IMR-90 (cell line): ENCODE measurements around the gene CYB561D2. TPM values are rescaled to one million over a fixed set of nuclear protein-coding genes. Genes with fewer than 3 reads are reported as not detected.

Experiments used
- ATAC-seq: fragments of 200-7000 bp; cut with Tn5 transposase; 2 replicates; pipeline ENCODE4 v1.9.1; 2020; ENCODE audit warnings: low read depth, mild to moderate bottlenecking, moderate library complexity
- BruUV-seq: library from RNA; stranded (reverse); fragments of 400-500 nt; replicated peaks from 2 replicates; lab custom pipeline; 2021; lab: Mats Ljungman, UMichigan
- CTCF ChIA-PET: fragments of 300-600 bp; formaldehyde crosslinking; extraction: SDS; loops from one replicate; lab custom pipeline; 2021; ENCODE audit warnings: antibody characterized with exemption; lab: Yijun Ruan, JAX
- POLR2A ChIA-PET: fragments of 300-600 bp; sonication (Branson Sonifier 250); formaldehyde crosslinking; loops from one replicate; lab custom pipeline; 2022; ENCODE audit warnings: antibody characterized with exemption; ENCODE audit not compliant: unreplicated experiment; lab: Charles Lee
- DNase-seq: peaks from one replicate; pipeline ENCODE4 v3.0.0; 2013
- H2AFZ ChIP-seq: replicated peaks from 2 replicates; pipeline ENCODE3; 2013; ENCODE audit warnings: low read length, mild to moderate bottlenecking; ENCODE audit not compliant: poor library complexity
- H2AK5ac ChIP-seq: 2 replicates; pipeline ENCODE4 v1.6.1; 2013; ENCODE audit warnings: low read depth, low read length, inconsistent platforms
- H2AK9ac ChIP-seq: replicated peaks from 2 replicates; pipeline ENCODE3; 2013; ENCODE audit warnings: mild to moderate bottlenecking, low read depth, low read length, moderate library complexity; ENCODE audit not compliant: poor library complexity
- H2BK120ac ChIP-seq: 2 replicates; pipeline ENCODE4 v1.6.1; 2013; ENCODE audit warnings: low read depth, low read length, inconsistent platforms
- H2BK15ac ChIP-seq: 3 replicates; pipeline ENCODE4 v1.6.1; 2013; ENCODE audit warnings: low read depth, low read length, inconsistent platforms
- H2BK20ac ChIP-seq: 2 replicates; pipeline ENCODE4 v1.6.1; 2013; ENCODE audit warnings: low read depth, mild to moderate bottlenecking, inconsistent platforms, low read length, moderate library complexity
- H2BK5ac ChIP-seq: 2 replicates; pipeline ENCODE4 v1.6.1; 2013; ENCODE audit warnings: mild to moderate bottlenecking, low read depth, low read length, inconsistent platforms; ENCODE audit not compliant: poor library complexity, severe bottlenecking
- H3K14ac ChIP-seq: replicated peaks from 2 replicates; pipeline ENCODE4 v1.6.1; 2013; ENCODE audit warnings: low read depth, low read length, inconsistent platforms
- H3K18ac ChIP-seq: 2 replicates; pipeline ENCODE4 v1.6.1; 2013; ENCODE audit warnings: low read depth, low read length, control low read depth
- H3K23ac ChIP-seq: 2 replicates; pipeline ENCODE4 v1.6.1; 2013; ENCODE audit warnings: low read depth, low read length, inconsistent platforms
- H3K27ac ChIP-seq: 2 replicates; pipeline ENCODE4 v1.5.1; 2013; ENCODE audit warnings: mild to moderate bottlenecking, control low read depth, low read length; ENCODE audit not compliant: insufficient read depth
- H3K27me3 ChIP-seq: 2 replicates; pipeline ENCODE4 v1.6.1; 2013; ENCODE audit warnings: low read length; ENCODE audit not compliant: control insufficient read depth, insufficient read depth
- H3K36me3 ChIP-seq: 2 replicates; pipeline ENCODE4 v1.6.1; 2013; ENCODE audit warnings: low read length, mixed read lengths; ENCODE audit not compliant: control insufficient read depth, insufficient read depth
- H3K4ac ChIP-seq: 2 replicates; pipeline ENCODE4 v1.6.1; 2013; ENCODE audit warnings: low read depth, low read length, inconsistent platforms
- H3K4me1 ChIP-seq: 2 replicates; pipeline ENCODE4 v1.6.1; 2013; ENCODE audit warnings: low read length, mixed read lengths; ENCODE audit not compliant: control insufficient read depth, insufficient read depth
- H3K4me2 ChIP-seq: 2 replicates; pipeline ENCODE4 v1.6.1; 2013; ENCODE audit warnings: low read depth, mild to moderate bottlenecking, control low read depth, low read length, moderate library complexity
- H3K4me3 ChIP-seq: 2 replicates; pipeline ENCODE4 v1.5.1; 2013; ENCODE audit warnings: low read depth, mild to moderate bottlenecking, control low read depth, low read length, moderate library complexity; ENCODE audit not compliant: insufficient read depth
- H3K56ac ChIP-seq: 2 replicates; pipeline ENCODE4 v1.6.1; 2013; ENCODE audit warnings: low read length, inconsistent platforms; ENCODE audit not compliant: insufficient read depth; ENCODE audit errors: extremely low read depth
- H3K79me1 ChIP-seq, 2 experiments: 2 replicates each; pipeline ENCODE4 v1.6.1; 2013; ENCODE audit warnings: low read length in 2 of 2, inconsistent platforms in 1 of 2, low read depth in 1 of 2
- H3K9ac ChIP-seq: 2 replicates; pipeline ENCODE4 v1.6.1; 2013; ENCODE audit warnings: low read depth, low read length, control low read depth
- H3K9me1 ChIP-seq: 2 replicates; pipeline ENCODE4 v1.6.1; 2013; ENCODE audit warnings: low read length, inconsistent platforms; ENCODE audit not compliant: insufficient read depth
- H3K9me3 ChIP-seq: 2 replicates; pipeline ENCODE4 v1.6.1; 2013; ENCODE audit warnings: low read length; ENCODE audit not compliant: control insufficient read depth, insufficient read depth
- H4K20me1 ChIP-seq: 2 replicates; pipeline ENCODE4 v1.6.1; 2013; ENCODE audit warnings: low read length, inconsistent platforms; ENCODE audit not compliant: insufficient read depth
- H4K5ac ChIP-seq: 2 replicates; pipeline ENCODE4 v1.6.1; 2013; ENCODE audit warnings: mild to moderate bottlenecking, low read depth, low read length, control low read depth
- H4K8ac ChIP-seq, 2 experiments: 2 replicates each; pipeline ENCODE4 v1.6.1; 2013; ENCODE audit warnings: low read depth in 2 of 2, low read length in 2 of 2, control low read depth in 1 of 2, inconsistent platforms in 1 of 2
- H4K91ac ChIP-seq: 2 replicates; pipeline ENCODE4 v1.6.1; 2013; ENCODE audit warnings: low read depth, low read length, inconsistent platforms; ENCODE audit not compliant: insufficient read depth
- BHLHE40 ChIP-seq: fragments of 150-350 bp; IDR thresholded peaks from 2 replicates; pipeline ENCODE4 v1.6.1; 2016; ENCODE audit warnings: mild to moderate bottlenecking, low read depth, low read length
- CEBPB ChIP-seq: IDR thresholded peaks from 2 replicates; pipeline ENCODE4 v1.6.1; 2012; ENCODE audit warnings: low read depth, low read length, improper control_type of control experiment
- CHD1 ChIP-seq: IDR thresholded peaks from 2 replicates; pipeline ENCODE4 v1.6.1; 2012; ENCODE audit warnings: low read depth, low read length, improper control_type of control experiment
- CTCF ChIP-seq: conservative IDR thresholded peaks from 2 replicates; pipeline ENCODE4 v1.5.1; 2012; ENCODE audit warnings: mild to moderate bottlenecking, low read depth, low read length, improper control_type of control experiment
- FOS ChIP-seq: fragments of 150-350 bp; IDR thresholded peaks from 2 replicates; pipeline ENCODE4 v1.6.1; 2016; ENCODE audit warnings: low read depth, low read length
- MAFK ChIP-seq: IDR thresholded peaks from 2 replicates; pipeline ENCODE4 v1.6.1; 2012; ENCODE audit warnings: low read depth, low read length, improper control_type of control experiment
- MAZ ChIP-seq: IDR thresholded peaks from 2 replicates; pipeline ENCODE4 v1.6.1; 2012; ENCODE audit warnings: low read depth, mild to moderate bottlenecking, low read length, improper control_type of control experiment, moderate library complexity, borderline replicate concordance
- MXI1 ChIP-seq: IDR thresholded peaks from 2 replicates; pipeline ENCODE4 v1.6.1; 2012; ENCODE audit warnings: low read depth, mild to moderate bottlenecking, low read length, moderate library complexity, borderline replicate concordance
- NFE2L2 ChIP-seq: fragments of 150-350 bp; IDR thresholded peaks from 2 replicates; pipeline ENCODE4 v1.6.1; 2016; ENCODE audit warnings: low read depth, mild to moderate bottlenecking, low read length
- POLR2A ChIP-seq: IDR thresholded peaks from 2 replicates; pipeline ENCODE4 v1.6.1; 2012; ENCODE audit warnings: mild to moderate bottlenecking, low read depth, low read length
- RAD21 ChIP-seq: IDR thresholded peaks from 2 replicates; pipeline ENCODE4 v1.6.1; 2012; ENCODE audit warnings: low read length, improper control_type of control experiment
- RCOR1 ChIP-seq: IDR thresholded peaks from 2 replicates; pipeline ENCODE4 v1.6.1; 2012; ENCODE audit warnings: mild to moderate bottlenecking, low read length, improper control_type of control experiment; ENCODE audit not compliant: insufficient replicate concordance
- USF2 ChIP-seq: fragments of 150-350 bp; IDR thresholded peaks from 2 replicates; pipeline ENCODE4 v1.6.1; 2017; ENCODE audit warnings: mild to moderate bottlenecking, antibody characterized with exemption, low read length, low read depth
- WGBS, 2 experiments: methylation state at CpG; one replicate each; pipeline versions ENCODE4 v1.1.5 to v1.1.7; 2013; ENCODE audit warnings: missing lambda C conversion rate in 2 of 2; ENCODE audit not compliant: insufficient read length in 1 of 2; ENCODE audit errors: extremely low coverage in 2 of 2; 5-methylcytosine and 5-hydroxymethylcytosine counted together
- dilution Hi-C: fragments of 300-500 bp; cut with HindIII; formaldehyde crosslinking; loops from one replicate; pipeline ENCODE4 v1.14.3; 2018; ENCODE audit warnings: low sequenced_read_pairs; ENCODE audit not compliant: unreplicated experiment
- in situ Hi-C: fragments of 300-500 bp; cut with MboI; formaldehyde crosslinking; loops from 3 replicates; pipeline ENCODE4 v1.14.3; 2019; ENCODE audit warnings: low sequenced_read_pairs, inconsistent platforms, mixed read lengths
- intact Hi-C: fragments of 100-400 bp; cut with micrococcal nuclease; formaldehyde crosslinking; loops from 2 replicates; pipeline ENCODE4 v1.10.0; 2022
- polyA plus RNA-seq, 3 experiments: library from polyadenylated mRNA; depleted of rRNA; stranded (reverse); fragments of >200 nt; gene quantifications; 2 replicates each; pipeline ENCODE4 v1.2.3, GENCODE V29; 2012; ENCODE audit warnings: low replicate concordance in 1 of 3
- total RNA-seq: library from RNA; depleted of rRNA; stranded (reverse); fragments of >200 nt; gene quantifications from 2 replicates; pipeline ENCODE4 v1.2.3, GENCODE V29; 2012

The CYB561D2 gene
- total and polyA plus RNA-seq, 2 of the 4 experiments (the other 2 are of a cell fraction): 29.2 to 31.7 TPM

DNA sequence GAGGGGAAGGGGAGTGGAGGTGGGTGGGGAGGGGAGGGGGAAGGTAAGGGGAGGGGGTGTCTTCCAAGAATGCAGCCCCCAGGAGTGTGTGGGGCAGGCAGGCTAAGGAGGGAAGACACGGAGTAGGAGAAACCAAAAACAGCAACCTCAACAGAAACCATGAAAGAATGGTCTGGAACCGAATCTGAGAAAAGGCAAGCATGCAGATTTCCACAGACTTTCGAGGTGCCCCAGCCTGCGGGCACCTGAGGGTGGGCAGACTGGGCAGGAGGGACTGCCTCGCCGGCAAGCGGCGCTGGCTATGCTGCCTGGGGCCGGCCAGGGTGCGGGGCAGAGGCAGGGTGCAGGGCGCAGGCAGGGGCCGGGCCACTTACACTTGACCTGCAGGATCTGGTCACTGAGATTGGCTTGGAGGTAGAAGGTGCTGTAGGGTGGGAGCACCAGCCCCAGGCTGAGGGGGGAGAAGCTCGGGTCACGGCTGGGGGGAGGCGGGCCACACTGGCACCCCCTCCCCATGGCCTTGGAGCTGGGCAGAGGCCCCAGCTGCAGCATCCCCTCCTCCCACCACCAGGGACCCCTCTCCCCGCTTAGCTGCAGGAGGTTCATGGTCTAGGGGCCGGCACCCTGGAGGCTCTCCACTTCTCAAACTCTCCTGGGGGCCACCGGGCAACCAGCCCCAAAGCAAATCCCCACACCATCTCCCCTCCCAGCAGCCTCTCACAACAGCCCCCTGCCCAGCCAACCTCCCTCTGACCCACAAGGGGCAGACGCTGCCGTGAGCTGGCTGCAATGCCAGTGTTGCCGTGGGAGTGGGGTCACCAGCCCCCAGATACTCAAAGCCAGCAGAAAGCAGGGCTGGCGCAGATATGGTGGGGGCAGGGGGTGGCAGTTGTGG lies 23.9 kb downstream of the CYB561D2 start:
- Histone ChIP-seq H3K14ac (no peak overlapping the region), H4K8ac (no peak overlapping the region), H2BK20ac (no peak overlapping the region), H2BK120ac (no peak overlapping the region), H3K18ac (no peak overlapping the region), H3K27me3 (peaks cover 42% of the 10 kb centered on the region), H2BK15ac (no peak overlapping the region), H3K4me2 (no peak overlapping the region), H4K20me1 (no peaks in the 10 kb centered on the region), H3K23ac (no peak overlapping the region), H3K36me3 (no peaks in the 10 kb centered on the region), H3K56ac (no peak overlapping the region), H2AFZ (no peak overlapping the region), H3K9me3 (no peaks in the 10 kb centered on the region), H3K4ac (no peak overlapping the region), H2AK9ac (no peak overlapping the region), H2AK5ac (no peak overlapping the region), H3K4me3 (no peak overlapping the region), H3K9ac (no peak overlapping the region), H4K5ac (no peak overlapping the region), H3K4me1 (no peaks in the 10 kb centered on the region), H3K79me1 (no peaks in the 10 kb centered on the region), H3K27ac (no peak overlapping the region), H4K91ac (no peak overlapping the region), H3K9me1 (no peaks in the 10 kb centered on the region), H2BK5ac (no peak overlapping the region)
- ATAC-seq: no peak
- TF ChIP-seq MAZ: no peak
- no peak for TF ChIP-seq CEBPB
- TF ChIP-seq BHLHE40: no peak
- TF ChIP-seq NFE2L2: no peak
- no peak for TF ChIP-seq CHD1
- no peak for TF ChIP-seq CTCF
- TF ChIP-seq MXI1: no peak
- TF ChIP-seq MAFK: no peak
- no peak for TF ChIP-seq RAD21
- TF ChIP-seq FOS: no peak
- no peak for TF ChIP-seq RCOR1
- no peak for TF ChIP-seq POLR2A
- no peak for TF ChIP-seq USF2
- 56% methylated on average over 4 of the region's 22 CpGs; no CpG with 5 or more reads in 1 of the 2 experiments for WGBS, 2 experiments
- dilution Hi-C loops (no loop called here), intact Hi-C loops (no loop called here), in situ Hi-C loops (no loop called here)
- no peak for DNase-seq
- ChIA-PET CTCF (no interaction called here), POLR2A (no interaction called here)
- BruUV-seq: no TSS peak
